BLaER1 (cell line): ENCODE data around the gene BANP.
"Not testable (repeated sequence)": the region's sequence is repeated elsewhere in the genome, so short reads cannot be mapped to it uniquely, and the experiment has no call there.

Experiments
- H3K27ac ChIP-seq: shearing (Covaris generic); formaldehyde crosslinking; 2 replicates; pipeline ENCODE4 v1.8.1; 2022
- H3K27me3 ChIP-seq: shearing (Covaris generic); formaldehyde crosslinking; 2 replicates; pipeline ENCODE4 v1.8.1; 2022
- H3K36me3 ChIP-seq: shearing (Covaris generic); formaldehyde crosslinking; 2 replicates; pipeline ENCODE4 v1.8.1; 2022
- H3K4me1 ChIP-seq: shearing (Covaris generic); formaldehyde crosslinking; 2 replicates; pipeline ENCODE4 v1.8.1; 2022
- H3K4me2 ChIP-seq: shearing (Covaris generic); formaldehyde crosslinking; 2 replicates; pipeline ENCODE4 v1.8.1; 2022
- H3K4me3 ChIP-seq: shearing (Covaris generic); formaldehyde crosslinking; 2 replicates; pipeline ENCODE4 v1.8.1; 2022
- H3K9ac ChIP-seq: shearing (Covaris generic); formaldehyde crosslinking; 2 replicates; pipeline ENCODE4 v1.8.1; 2022
- H3K9me3 ChIP-seq: shearing (Covaris generic); formaldehyde crosslinking; 2 replicates; pipeline ENCODE4 v1.8.1; 2022
- H4K20me1 ChIP-seq: shearing (Covaris generic); formaldehyde crosslinking; 2 replicates; pipeline ENCODE4 v1.8.1; 2022
- Cebpa-rat ChIP-seq: shearing (Covaris generic); IDR thresholded peaks from 2 replicates; pipeline ENCODE4 v1.8.1; 2022

BANP gene

DNA sequence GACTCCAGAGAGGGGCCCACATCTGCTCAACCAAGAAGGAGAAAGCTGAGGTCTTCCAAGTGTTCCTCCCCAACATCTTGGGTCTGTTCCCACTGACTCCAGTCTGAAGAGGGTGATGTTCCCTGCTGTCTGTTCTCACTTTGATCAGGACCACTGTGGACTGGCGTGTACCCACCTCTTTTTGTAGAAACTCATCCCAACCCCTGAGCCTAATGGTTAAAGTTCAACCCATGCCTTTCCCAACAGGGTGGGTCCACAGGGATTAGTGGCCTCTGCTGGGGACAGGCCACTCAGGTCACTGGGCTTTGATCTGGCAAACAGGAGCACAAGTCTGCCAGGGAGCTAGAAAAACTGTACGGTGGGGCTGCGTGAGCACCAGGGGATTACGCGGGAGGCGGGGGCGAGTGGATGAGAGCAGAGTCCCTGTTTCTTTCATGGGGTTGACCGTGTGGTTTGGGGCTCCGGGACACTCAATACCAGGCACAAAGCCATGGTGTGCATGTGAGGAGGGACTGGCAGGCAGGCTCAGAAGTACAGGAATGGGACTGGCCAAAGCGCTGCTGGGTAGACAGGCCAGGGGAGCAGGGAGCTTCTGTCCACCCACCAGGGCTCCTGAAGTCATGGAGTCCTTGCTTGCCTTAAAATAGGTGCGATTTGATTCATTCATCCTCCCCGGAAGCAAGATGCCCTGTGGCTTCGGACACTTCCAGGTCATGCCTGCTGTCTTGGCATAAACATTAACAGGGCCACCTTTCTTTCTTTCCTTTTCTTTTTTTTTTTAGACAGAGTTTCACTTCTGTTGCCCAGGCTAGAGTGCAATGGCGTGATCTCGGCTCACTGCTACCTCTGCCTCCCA lies 14.6 kb upstream of the BANP start, which contains the start of gene CA5A:
TSS of gene CA5A (minus strand) at position 155 of the 856 bp plus-strand sequence. CDS start at position 76, 79 bp downstream.
- H4K20me1 ChIP-seq = no peaks in the 10 kb centered on the region
- peaks cover 8% of the 10 kb centered on the region for H3K4me1 ChIP-seq
- H3K4me2 ChIP-seq = 0 out of 2 replicates have a peak within 1 kb of the TSS, but pooled peaks have one; percentile 38
- TF ChIP-seq Cebpa-rat = no peak
- no peaks in the 10 kb centered on the region for H3K9me3 ChIP-seq
- no peaks in the 10 kb centered on the region for H3K27me3 ChIP-seq
- H3K9ac ChIP-seq = no peak within 1 kb of the TSS
- H3K27ac ChIP-seq = no peak within 1 kb of the TSS
- no peaks in the 10 kb centered on the region for H3K36me3 ChIP-seq
- H3K4me3 ChIP-seq = no peak within 1 kb of the TSS

- H3K27ac ChIP-seq, H3K9ac ChIP-seq, H3K27me3 ChIP-seq, H4K20me1 ChIP-seq, H3K36me3 ChIP-seq, H3K9me3 ChIP-seq, H3K4me3 ChIP-seq, H3K4me1 ChIP-seq, H3K4me2 ChIP-seq: not testable (repeated sequence)
These were observed 14.0 kb upstream of the BANP start for GRCh38 chr16:87937231-87937542.

DNA sequence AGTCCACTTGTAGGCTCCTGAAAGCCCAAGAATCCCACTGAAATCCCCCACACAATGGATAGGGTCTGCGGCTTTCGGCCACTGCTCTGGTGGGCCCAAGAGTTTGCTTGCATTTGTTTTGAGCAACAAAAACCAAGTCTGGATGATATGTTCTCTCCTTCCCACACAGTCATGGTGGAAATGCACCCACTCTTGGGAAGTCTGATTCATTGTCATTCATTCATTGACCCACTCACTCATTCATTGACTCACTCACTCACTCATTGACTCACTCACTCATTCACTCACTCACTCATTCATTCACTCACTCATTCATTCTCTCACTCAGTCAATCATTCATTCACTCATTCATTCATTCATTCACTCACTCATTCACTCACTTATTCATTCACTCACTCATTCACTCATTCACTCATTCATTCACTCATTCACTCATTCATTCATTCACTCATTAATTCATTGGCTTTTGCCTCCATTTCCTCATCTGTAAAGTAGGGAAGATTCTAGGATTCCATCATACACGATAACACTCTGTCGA lies 12.8 kb upstream of the BANP start:
- H3K4me3 ChIP-seq = no peak overlapping the region
- H3K9ac ChIP-seq = no peak overlapping the region
- H3K9me3 ChIP-seq = no peaks in the 10 kb centered on the region
- no peaks in the 10 kb centered on the region for H3K27me3 ChIP-seq
- no peak overlapping the region for H3K27ac ChIP-seq
- no peak for TF ChIP-seq Cebpa-rat
- H3K4me1 ChIP-seq = peaks cover 8% of the 10 kb centered on the region
- no peak overlapping the region for H3K4me2 ChIP-seq
- H3K36me3 ChIP-seq = no peaks in the 10 kb centered on the region
- H4K20me1 ChIP-seq = no peaks in the 10 kb centered on the region

- no peak for TF ChIP-seq Cebpa-rat
- H3K27me3 ChIP-seq = peaks cover 2% of the 10 kb centered on the region
- no peaks in the 10 kb centered on the region for H4K20me1 ChIP-seq
- no peak overlapping the region for H3K27ac ChIP-seq
- no peak overlapping the region for H3K9ac ChIP-seq
- H3K9me3 ChIP-seq = no peaks in the 10 kb centered on the region
- H3K36me3 ChIP-seq = no peaks in the 10 kb centered on the region
- H3K4me2 ChIP-seq = no peak overlapping the region
- H3K4me1 ChIP-seq = peaks cover 6% of the 10 kb centered on the region
- no peak overlapping the region for H3K4me3 ChIP-seq
These were observed 11.4 kb upstream of the BANP start for GRCh38 chr16:87939562-87940423.

DNA sequence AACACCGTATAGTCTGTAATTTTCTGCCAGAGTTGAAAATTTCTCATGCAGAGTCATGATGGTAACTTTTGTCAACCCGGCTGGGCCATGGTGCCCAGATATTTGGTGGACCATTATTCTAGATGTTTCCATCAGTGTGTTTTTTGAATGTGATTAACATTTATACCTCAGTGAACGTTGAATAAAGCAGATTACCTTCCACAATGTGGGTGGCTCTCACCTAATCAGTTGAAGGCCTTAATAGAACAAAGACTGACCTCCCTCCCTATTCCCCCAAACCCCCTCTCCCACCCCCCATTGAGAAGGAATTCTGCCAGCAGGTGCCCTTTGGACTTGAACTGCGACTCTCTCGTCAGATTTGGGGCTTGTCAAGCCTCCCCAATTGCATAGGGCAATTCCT lies 8.6 kb upstream of the BANP start:
- no peak for TF ChIP-seq Cebpa-rat

DNA sequence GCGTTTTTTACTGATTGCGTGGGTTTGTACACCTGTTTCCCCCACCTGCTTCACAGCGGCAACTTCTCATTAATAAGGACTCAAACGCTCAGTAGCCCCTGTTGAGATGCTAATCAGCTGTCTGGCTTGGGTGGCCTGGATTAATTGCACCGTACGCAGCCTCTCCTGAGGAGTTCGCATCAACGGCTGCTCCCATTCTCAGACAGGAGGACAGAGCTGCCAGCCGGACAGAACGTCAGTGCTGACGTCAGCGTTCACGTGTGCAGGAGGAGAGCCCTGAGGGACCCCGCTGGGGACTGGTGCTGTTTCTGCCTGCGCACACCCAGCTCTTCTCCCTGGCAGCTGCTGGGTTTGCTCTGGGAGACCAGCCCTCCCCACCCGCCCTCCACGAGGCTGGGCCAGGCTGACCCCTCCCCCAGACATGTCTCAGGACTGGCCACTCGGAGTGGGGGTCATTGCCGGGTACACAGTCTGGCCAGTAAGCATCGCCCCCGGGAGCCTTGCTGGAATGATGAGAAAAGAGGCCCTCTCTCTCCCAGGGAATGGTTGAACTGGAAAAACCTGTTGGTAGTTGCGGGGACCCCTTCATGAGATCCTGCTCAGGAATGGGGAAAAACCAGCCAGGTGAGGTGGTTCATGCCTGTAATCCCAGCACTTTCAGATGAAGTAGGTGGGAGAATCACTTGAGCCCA lies 5.7 kb upstream of the BANP start:
- peak overlapping the region; percentile 34; the same call in 1 of the 2 replicates for H3K4me2 ChIP-seq
- peaks cover 22% of the 10 kb centered on the region for H3K4me1 ChIP-seq
- H3K36me3 ChIP-seq = no peaks in the 10 kb centered on the region
- H3K9ac ChIP-seq = no peak overlapping the region
- H3K4me3 ChIP-seq = no peak overlapping the region
- no peaks in the 10 kb centered on the region for H4K20me1 ChIP-seq
- H3K27me3 ChIP-seq = peaks cover 18% of the 10 kb centered on the region
- no peak for TF ChIP-seq Cebpa-rat
- no peak overlapping the region for H3K27ac ChIP-seq
- no peaks in the 10 kb centered on the region for H3K9me3 ChIP-seq

More for the DNA sequence above, 8.6 kb upstream of the BANP start:
- no peak overlapping the region for H3K27ac ChIP-seq
- no peak overlapping the region for H3K9ac ChIP-seq
- H3K9me3 ChIP-seq = no peaks in the 10 kb centered on the region
- H3K36me3 ChIP-seq = no peaks in the 10 kb centered on the region
- peaks cover 18% of the 10 kb centered on the region for H3K27me3 ChIP-seq
- H4K20me1 ChIP-seq = no peaks in the 10 kb centered on the region
- no peak overlapping the region for H3K4me3 ChIP-seq
- peaks cover 2% of the 10 kb centered on the region for H3K4me1 ChIP-seq
- H3K4me2 ChIP-seq = no peak overlapping the region

DNA sequence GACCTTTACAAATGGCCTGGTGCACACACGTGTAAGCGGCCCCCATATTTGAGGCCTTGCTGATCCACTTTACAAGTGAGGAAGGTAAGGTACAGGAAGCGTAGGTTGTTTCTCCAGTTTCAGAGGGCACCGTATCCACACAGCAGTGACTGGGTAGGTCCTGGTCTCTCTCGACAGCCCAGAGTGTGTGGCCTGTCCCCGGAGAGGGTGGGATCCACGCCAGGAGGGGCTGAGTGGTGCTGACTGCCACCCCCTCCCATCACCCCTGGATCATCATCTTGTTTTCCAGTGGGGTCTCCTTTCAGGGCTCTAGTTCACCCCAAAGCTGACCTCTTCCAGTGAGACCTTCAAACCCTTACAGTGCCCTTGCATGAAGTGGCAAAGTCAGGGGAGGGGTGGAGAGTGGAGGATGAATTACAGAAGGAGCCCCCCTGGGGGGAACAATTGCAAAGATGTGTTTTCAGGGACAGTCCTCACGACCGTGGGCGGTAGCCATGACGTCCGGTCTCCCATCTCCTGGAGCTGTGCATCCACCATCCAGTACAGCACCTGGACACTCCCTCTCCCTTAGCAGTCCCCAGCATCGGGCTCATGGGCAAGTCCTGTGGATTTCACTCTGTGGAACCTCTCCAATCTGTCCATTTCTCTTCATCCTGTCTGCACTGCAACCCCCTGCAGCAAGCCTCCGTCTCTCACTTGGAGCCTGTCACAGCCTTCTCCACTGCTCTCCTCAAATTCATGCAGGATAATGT lies 4.5 kb upstream of the BANP start:
- Histone ChIP-seq H3K4me1 (peaks cover 23% of the 10 kb centered on the region), H3K9me3 (no peaks in the 10 kb centered on the region), H4K20me1 (no peaks in the 10 kb centered on the region), H3K4me3 (no peak overlapping the region), H3K27me3 (peaks cover 18% of the 10 kb centered on the region), H3K27ac (no peak overlapping the region), H3K9ac (no peak overlapping the region), H3K36me3 (no peaks in the 10 kb centered on the region), H3K4me2 (no peak overlapping the region)
- no peak for TF ChIP-seq Cebpa-rat

DNA sequence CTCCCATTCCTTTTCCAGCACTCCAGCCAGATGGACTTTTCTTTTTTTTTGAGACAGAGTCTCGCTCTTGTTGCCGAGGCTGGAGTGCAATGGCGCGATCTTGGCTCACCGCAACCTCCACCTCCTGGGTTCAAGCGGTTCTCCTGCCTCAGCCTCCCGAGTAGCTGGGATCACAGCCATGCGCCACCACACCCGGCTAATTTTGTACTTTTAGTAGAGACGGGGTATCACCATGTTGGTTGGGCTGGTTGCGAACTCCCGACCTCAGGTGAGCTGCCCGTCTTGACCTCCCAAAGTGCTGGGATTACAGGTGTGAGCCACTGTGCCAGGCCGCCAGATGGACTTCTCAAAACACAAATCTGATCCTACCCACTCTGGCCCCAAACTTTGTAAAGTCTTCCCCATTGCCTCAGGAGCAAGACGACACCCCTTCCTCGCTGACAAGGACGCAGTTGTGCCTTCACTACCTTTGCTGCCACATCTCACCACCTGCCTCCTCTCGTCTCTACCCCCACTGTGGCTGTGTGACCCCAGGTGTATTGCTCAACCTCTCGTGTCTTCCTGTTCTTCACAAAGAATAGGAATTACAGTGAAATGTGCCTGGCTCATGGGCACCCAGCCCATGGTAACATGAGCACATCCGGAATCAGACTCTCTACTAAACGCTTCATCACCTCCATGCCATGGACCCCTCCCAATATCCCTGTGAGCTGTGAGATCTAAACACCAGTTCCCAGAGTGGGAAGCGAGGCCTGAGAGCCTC lies 3.7 kb upstream of the BANP start:
- Histone ChIP-seq H3K4me2 (peak overlapping the region; percentile 43), H3K4me1 (peaks cover 28% of the 10 kb centered on the region), H3K27me3 (peaks cover 18% of the 10 kb centered on the region), H3K4me3 (no peak overlapping the region), H4K20me1 (no peaks in the 10 kb centered on the region), H3K36me3 (no peaks in the 10 kb centered on the region), H3K9me3 (no peaks in the 10 kb centered on the region), H3K9ac (peak overlapping the region; percentile 3; the same call in 1 of the 2 replicates), H3K27ac (peak overlapping the region; percentile 10; the same call in 1 of the 2 replicates)
- no peak for TF ChIP-seq Cebpa-rat
